ENCODE data around the gene ERVFRD-1.

DNA sequence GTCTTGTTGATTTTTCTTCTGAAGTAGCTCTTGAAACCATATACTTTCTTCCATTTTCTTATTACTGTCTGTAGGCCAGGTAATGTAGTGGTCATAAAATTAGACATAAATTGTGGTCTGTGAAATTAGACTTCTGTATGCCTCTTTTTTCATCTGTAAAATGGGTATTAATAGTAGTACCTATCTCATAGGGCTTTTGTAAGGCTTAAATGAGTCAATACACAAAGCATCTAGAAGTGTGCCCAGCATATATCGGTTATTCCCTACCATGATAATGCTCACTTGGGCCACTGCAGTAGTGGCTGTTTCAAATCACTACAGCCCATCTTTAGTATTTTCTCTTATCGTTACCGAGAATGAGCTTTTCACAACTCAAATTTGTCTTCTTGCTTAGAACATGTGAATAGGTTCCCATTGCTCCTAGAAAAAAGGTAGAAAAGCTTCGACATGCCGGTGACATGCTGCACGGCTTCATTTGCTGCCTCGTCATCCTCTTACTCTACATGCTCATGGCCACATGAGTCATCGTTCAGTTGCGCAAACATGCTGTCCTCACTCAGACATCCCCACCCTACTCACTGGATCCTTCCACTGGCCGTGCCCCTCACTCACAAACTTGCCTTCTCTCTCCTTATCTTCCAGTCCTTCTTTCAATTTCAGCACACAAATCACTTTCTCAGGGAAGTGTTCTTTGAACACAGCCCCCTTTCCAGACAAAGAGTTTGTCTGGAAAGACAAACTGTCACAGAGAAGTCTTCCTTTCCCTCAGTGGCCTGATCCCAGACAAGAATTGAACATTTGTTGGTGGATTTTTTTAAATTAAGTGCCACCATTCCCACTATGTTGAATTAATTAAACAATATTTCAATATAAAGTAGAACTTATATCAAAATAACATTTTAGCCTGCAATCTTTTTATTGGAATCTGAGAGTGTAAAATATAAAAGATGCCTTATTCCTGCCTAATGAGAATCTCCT is 32.2 kb upstream of the ERVFRD-1 start:
- TF ChIP-seq RARB (CRISPR knock-in tag; IDR thresholded peaks at IDR 0.05) (no peak), ZFP30 (CRISPR knock-in tag; IDR thresholded peaks at IDR 0.05) (no peak), ESRRG (CRISPR knock-in tag; IDR thresholded peaks at IDR 0.05) (no peak)

Measured in SK-N-SH treated with all-trans-retinoic acid at 6 μM for 48 hours (cell line).